Measurements from ENCODE around the gene CFAP57.

The CFAP57 gene

GRCh38 chr1:43227143-43227764 lies 55.1 kb downstream of the CFAP57 start:
- peak; percentile 82 for DNase-seq (ENCODE audit: low spot score)

DNA sequence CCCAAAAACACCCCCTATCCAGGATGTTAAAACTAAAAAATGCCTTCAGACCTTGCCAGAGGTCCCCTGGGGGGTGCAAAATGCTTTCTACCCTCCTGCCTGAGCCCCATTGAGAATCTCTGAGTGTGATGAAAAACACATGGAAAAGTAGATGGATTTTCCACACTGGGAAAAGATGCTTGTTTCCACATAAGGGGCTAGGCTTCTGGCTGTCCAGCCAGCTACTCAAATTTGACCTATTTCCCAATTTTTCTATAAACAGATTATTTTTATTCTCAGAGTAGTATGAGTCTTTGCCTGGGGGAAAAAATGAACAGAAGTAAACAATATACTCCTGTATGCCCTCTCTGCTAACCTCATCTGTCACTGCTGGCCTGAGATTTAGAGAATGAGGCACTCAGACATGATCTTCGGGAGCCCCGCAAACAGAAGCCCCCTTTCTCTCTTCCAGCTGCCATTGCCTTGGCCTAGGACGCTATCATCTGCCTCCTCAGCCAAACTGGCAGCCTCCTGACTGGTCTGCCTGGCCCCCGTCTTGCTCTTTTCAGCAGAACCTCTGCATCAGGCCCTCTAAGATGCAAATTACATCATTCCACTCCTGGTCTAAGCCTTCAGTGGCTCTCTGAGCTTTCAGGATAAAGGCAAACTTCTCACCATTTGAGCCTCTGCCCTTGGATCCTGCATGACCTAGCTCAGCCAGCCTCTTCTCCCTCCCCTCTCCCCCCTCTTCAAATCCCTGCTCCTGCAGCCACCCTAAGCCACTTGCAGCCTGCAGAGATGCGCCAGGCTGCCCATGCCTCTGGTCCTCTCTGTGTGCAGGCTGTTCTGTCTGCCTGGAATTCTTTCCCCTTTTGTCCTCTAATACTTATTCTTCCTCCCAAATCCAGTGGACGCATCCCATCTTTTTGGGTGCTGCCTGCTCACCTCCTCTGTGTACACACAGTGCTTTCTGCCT lies 58.0 kb downstream of the CFAP57 start:
- no peak for DNase-seq (ENCODE audit: low spot score)

DNA sequence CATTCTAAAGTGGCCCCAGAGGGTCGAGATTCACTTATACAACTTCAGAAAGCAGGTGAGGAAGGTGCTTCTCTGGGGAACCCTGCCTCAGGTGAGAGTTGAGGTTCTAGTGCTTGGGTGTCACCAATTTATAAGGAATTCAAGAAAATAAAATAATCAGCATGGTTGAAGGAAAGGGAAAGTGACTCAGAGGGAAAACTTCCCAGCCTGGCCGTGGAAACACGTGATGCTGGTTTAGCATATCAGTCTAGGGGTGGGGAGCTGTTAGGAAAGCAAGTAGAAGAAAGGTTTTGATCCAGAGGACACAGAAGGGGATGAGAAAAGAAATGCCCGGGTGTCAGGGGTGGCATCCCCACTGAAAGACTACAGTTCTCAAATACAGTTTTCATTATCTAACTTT lies 59.9 kb downstream of the CFAP57 start:
- no peak for DNase-seq (ENCODE audit: low spot score)

GRCh38 chr1:43232482-43232881 lies 60.4 kb downstream of the CFAP57 start:
- DNase-seq (ENCODE audit: low spot score), result no peak

DNA sequence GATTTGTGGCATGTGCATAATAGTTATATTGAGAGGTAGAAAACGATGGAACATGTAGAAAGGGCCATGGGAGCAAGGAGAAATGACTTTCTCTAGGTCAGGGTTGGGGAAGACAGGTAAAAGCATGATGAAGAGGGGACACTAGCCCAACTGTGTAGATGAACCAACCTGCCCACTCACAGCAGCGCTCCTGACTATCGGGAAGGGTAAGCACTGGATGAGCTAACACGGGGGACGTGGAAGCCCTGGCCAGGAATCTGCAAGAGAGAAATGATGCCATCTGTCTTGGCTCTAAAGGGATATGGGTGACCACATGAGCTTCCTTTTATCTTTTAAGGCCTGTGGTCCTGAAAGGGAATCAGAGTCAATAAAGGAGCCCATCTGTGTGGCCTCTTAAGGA lies 61.5 kb downstream of the CFAP57 start:
- DNase-seq (ENCODE audit: low spot score), result no peak

DNA sequence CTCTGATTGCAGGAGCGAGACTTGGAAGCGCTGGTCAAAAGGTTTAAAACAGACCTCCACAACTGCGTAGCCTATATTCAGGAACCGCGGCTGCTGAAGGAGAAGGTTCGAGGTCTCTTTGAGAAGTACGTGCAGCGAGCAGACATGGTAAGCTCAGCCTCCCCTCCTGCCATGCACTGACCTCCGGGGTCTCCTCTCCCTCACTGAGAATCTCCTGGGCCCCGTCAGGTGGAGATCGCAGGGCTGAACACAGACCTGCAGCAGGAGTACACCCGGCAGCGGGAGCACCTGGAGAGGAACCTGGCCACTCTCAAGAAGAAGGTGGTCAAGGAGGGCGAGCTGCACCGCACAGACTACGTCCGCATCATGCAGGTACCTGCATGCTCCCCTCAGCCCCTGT lies 62.1 kb downstream of the CFAP57 start:
- no peak for DNase-seq (ENCODE audit: low spot score)

DNA sequence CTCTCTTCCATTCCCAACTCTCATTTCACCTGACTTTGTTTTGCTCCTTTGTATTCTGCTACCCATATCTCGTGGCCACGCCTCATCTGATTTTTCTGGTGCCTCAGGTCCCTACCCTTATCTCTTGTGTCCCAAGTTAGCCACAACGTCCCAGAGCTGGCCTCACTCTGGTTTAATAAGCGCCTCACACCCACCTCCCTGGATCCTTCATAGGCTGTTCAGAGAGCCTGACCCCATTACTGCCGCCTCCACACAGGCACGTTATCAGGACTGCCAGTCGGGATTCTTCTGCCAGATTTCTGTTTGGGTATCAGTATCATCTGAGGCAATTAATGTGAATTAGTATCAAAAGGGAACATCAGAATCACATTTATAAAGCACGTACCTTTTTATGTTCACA lies 62.9 kb downstream of the CFAP57 start:
- no peak for DNase-seq (ENCODE audit: low spot score)

GRCh38 chr1:43235451-43236121 lies 63.5 kb downstream of the CFAP57 start:
- DNase-seq (ENCODE audit: low spot score), result no peak

GRCh38 chr1:43237121-43237520 lies 65.0 kb downstream of the CFAP57 start:
- DNase-seq (ENCODE audit: low spot score), result no peak

- DNase-seq (ENCODE audit: low spot score), result peak; percentile 70
Measured at GRCh38 chr1:43238085-43238484, 66.0 kb downstream of the CFAP57 start.

DNA sequence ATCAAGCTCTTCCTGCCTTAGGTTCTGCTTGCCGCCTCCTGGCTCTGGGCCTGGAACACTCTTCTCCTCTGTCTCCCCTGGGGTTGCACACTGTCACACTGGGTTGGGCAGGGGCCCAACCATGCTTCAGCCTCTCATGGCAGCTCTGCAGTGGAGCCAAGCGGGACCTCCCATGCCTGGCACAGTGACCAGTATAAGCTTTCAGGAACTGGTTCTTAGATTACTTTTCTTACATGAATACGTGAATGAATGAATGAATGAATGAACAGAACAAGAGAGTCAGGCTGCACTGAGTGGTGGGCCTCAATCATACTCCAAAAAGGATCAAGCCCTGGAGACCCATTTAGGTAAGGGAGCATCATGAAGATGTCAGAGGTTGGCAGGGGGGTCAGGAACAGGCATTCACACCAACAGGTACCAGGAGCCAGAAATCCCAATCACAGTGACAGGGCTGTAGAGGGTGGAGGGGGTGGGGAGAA lies 66.9 kb downstream of the CFAP57 start:
- no peak for DNase-seq (ENCODE audit: low spot score)

DNA sequence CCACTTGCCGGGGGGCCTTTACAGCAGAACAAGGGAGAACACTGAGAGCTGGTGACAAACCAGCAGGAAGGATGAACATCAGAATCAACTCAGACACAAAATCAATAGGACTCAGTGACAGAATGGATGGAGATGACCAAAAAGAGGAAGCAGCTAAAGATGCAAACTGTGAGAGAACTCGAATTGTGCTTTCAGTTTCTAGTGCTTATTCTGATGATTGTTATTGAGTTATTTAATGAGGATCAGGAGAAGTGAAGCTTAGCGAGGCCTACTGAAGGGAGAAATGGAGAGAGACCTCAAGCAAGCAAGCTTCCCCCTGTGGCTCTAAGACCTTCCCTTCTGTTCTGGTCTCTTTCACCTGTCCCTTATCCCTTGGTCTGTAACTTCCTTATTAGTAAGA lies 67.4 kb downstream of the CFAP57 start:
- DNase-seq (ENCODE audit: low spot score), result no peak

DNA sequence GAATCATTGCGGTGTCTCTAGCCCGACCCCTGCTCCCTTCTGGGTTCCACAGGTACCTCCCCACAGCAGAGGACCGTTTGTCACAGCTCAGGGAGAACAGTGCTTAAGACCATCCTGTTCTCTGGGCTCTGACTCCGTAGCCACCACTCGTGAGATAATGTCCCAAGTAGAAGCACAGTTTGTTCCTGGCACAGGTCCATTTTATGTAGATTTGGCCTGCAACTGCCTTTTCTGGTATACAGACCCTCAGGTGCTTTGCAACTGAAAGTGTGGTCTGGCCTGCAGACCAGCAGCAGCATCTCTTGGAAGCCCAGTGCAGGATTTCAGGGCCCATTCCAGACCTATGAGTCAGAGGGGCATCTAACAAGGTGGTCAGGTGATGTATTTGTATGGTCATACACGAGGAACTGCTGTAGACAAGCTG lies 69.3 kb downstream of the CFAP57 start:
- no peak for DNase-seq (ENCODE audit: low spot score)

- no peak for DNase-seq (ENCODE audit: low spot score)
Measured at GRCh38 chr1:43243299-43243698, 71.2 kb downstream of the CFAP57 start.

GRCh38 chr1:43246466-43247213 lies 74.5 kb downstream of the CFAP57 start:
- DNase-seq (ENCODE audit: low spot score), result no peak

DNA sequence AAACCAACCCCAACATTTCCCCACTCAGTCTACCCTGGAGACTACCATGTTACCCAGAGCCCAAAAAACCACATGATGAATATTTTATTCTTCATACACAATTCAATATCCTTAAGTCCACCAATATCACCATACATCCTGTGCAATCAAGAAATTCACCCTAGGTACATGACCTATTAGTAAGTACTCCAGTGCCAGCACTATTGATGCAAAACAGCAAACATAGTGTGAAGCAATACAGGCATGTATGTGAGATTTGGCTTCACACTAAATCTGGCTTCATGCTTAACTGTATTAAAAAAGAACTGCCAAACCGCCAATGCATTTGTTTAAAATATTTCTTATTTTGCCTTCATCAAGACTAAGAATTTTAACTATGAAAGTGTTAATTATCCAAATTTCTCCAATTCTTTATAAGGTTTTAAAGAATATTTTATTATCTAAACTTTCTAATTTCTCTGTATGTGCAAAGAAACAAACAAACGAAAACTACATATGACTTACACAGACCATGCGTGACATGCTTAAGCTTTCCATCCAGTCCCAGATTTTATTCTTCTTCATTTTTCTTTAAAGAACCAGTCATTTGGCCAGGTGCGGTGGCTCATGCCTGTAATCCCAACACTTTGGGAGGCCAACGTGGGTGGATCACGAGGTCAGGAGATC lies 75.3 kb downstream of the CFAP57 start:
- DNase-seq (ENCODE audit: low spot score), result no peak

DNA sequence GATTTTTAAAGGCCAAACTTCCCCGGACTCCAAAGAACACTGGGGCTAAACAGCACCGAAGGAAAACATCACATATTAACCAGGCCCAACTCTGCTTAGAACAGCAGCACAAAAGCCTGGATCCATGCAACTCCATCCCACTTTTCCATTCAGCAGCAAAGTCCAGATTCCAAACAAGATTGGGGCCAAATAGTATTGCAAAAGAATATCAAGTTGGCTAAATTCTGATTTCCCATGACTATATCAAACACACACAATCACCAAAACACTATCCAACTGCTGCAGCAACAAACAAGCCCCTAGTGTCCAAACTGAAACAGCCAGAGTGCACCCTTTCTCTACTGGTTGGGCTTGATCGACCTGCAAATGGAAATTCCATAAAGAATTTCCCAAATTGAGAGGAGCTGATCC lies 78.2 kb downstream of the CFAP57 start:
- no peak for DNase-seq (ENCODE audit: low spot score)

DNA sequence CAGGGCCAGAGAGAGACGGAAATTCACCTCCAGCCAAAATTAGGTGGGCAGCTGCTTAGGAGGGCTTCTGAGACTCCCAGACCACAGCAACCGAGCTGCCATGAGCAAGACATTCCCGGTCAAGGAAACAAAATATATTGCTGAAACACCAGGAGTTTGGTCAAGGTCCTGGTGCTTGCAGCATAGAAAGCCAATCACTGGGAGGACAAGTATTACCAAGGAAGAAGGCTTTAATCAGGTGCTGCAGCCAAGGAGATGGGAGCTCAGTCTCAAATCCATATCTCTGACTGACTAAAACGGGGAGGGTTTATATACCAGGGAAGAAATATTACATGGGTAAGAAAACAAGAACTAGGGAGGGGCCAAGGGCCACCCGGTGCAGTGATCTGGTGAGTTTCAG lies 78.9 kb downstream of the CFAP57 start:
- no peak for DNase-seq (ENCODE audit: low spot score)

DNA sequence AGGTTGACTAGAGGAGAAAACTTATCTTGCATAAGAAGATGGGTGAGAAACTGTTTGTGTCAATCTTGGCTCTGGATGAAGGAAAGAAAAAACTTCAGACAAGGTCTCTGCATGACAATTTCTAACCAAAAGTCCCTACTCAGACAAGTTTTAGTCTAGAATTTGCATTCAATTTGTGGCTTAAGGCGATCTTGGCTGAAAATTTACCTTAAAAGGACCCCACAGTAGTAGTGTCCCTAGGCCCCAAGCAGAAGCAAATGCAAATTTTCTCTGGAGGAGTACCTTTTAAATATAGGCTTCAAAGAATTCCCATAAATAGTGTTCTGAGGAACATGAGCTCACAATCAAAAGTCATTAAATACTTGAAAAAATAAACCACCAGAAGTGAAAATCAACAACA lies 80.1 kb downstream of the CFAP57 start:
- no peak for DNase-seq (ENCODE audit: low spot score)

GRCh38 chr1:43253173-43253572 lies 81.0 kb downstream of the CFAP57 start:
- DNase-seq (ENCODE audit: low spot score), result no peak

DNA sequence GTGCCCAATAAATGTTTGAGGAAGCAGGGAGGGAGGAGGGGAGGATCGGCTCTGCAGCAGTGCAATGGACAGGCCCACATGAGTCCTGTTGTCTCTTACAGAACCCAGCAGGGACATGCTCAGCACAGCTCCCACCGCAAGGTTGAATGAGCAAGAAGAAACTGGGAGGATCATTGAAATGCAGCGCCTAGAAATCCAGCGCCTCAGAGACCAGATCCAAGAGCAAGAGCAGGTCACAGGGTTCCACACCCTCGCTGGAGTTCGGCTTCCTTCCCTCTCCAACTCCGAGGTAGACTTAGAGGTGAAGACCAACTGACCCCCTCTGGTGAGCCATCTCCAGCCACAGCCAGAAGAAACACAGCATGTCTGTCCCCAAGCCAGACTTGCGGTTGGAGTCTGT lies 81.7 kb downstream of the CFAP57 start:
- no peak for DNase-seq (ENCODE audit: low spot score)

All from D341Med (cell line).